SK-N-SH (cell line): ENCODE measurements around the gene SSTR4.

Source experiments
- JUND ChIP-seq: IDR thresholded peaks from 2 replicates; pipeline ENCODE4 v1.4.0; 2012
- NRF1 ChIP-seq: IDR thresholded peaks from 2 replicates; pipeline ENCODE4 v1.6.1; 2012; ENCODE audit warnings: low read depth, mild to moderate bottlenecking, low read length
- RFX5 ChIP-seq: IDR thresholded peaks from 2 replicates; pipeline ENCODE4 v1.6.1; 2012; ENCODE audit warnings: mild to moderate bottlenecking, improper control_type of control experiment, low read length
- SMC3 ChIP-seq: IDR thresholded peaks from 2 replicates; pipeline ENCODE4 v1.6.1; 2012; ENCODE audit warnings: low read depth, low read length, improper control_type of control experiment
- TF ChIP-seq, protein P1 (sequence below): fragments of 200-600 bp; sonication (generic); IDR thresholded peaks from 2 replicates; pipeline ENCODE4 v1.6.1; 2017; ENCODE audit warnings: antibody characterized with exemption, mild to moderate bottlenecking, moderate library complexity

GRCh38 chr20:23080521-23080920 is 45.4 kb downstream of the SSTR4 start:
- TF ChIP-seq JUND (no peak), SMC3 (no peak), RFX5 (no peak), NRF1 (no peak)
- TF ChIP-seq, protein P1, sequence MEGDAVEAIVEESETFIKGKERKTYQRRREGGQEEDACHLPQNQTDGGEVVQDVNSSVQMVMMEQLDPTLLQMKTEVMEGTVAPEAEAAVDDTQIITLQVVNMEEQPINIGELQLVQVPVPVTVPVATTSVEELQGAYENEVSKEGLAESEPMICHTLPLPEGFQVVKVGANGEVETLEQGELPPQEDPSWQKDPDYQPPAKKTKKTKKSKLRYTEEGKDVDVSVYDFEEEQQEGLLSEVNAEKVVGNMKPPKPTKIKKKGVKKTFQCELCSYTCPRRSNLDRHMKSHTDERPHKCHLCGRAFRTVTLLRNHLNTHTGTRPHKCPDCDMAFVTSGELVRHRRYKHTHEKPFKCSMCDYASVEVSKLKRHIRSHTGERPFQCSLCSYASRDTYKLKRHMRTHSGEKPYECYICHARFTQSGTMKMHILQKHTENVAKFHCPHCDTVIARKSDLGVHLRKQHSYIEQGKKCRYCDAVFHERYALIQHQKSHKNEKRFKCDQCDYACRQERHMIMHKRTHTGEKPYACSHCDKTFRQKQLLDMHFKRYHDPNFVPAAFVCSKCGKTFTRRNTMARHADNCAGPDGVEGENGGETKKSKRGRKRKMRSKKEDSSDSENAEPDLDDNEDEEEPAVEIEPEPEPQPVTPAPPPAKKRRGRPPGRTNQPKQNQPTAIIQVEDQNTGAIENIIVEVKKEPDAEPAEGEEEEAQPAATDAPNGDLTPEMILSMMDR, result no peak
